Progenitor cell of endocrine pancreas (in vitro differentiated cells): Measurements from ENCODE around the gene ATPAF1. TPM values are rescaled to one million over a fixed set of nuclear protein-coding genes. Genes with fewer than 3 reads are reported as not detected.

Experiments used
- DNase-seq: peaks from one replicate; pipeline ENCODE4 v3.0.0; 2021; ENCODE audit warnings: low spot score; ENCODE audit not compliant: unreplicated experiment
- H3K27ac Mint-ChIP-seq: 2 replicates; pipeline ENCODE4 v1.8.0; 2021; ENCODE audit warnings: mild to moderate bottlenecking, moderate library complexity, mixed read lengths
- H3K27me3 Mint-ChIP-seq: 2 replicates; pipeline ENCODE4 v1.8.0; 2021; ENCODE audit warnings: mixed read lengths
- H3K36me3 Mint-ChIP-seq: 2 replicates; pipeline ENCODE4 v1.8.0; 2022; ENCODE audit warnings: mixed read lengths; ENCODE audit not compliant: insufficient read depth
- H3K4me1 Mint-ChIP-seq: 2 replicates; pipeline ENCODE4 v1.8.0; 2021; ENCODE audit warnings: low read depth, mixed read lengths
- H3K4me3 Mint-ChIP-seq: 2 replicates; pipeline ENCODE4 v1.8.0; 2021; ENCODE audit warnings: low read depth, mild to moderate bottlenecking, moderate library complexity, mixed read lengths
- H3K9me3 Mint-ChIP-seq: 2 replicates; pipeline ENCODE4 v1.8.0; 2021; ENCODE audit warnings: low read depth, mixed read lengths
- CTCF ChIP-seq: fragments of 200-600 bp; sonication (generic); IDR thresholded peaks from one replicate; pipeline ENCODE4 v1.5.0; 2021; ENCODE audit warnings: antibody characterized with exemption, mild to moderate bottlenecking; ENCODE audit not compliant: unreplicated experiment
- total RNA-seq: library from RNA; stranded (reverse); gene quantifications from 2 replicates; pipeline ENCODE4 v1.2.1, GENCODE V29; 2021

The ATPAF1 gene
- total RNA-seq, 1 donor from 2014 or later = 52.7 TPM

GRCh38 chr1:46594063-46594462 lies 74.1 kb downstream of the ATPAF1 start:
- H3K27ac Mint-ChIP-seq = no peak overlapping the region
- H3K4me3 Mint-ChIP-seq = no peak overlapping the region
- no peaks in the 10 kb centered on the region for H3K9me3 Mint-ChIP-seq

GRCh38 chr1:46592823-46593222 lies 75.3 kb downstream of the ATPAF1 start:
- H3K27ac Mint-ChIP-seq = no peak overlapping the region
- H3K9me3 Mint-ChIP-seq = no peaks in the 10 kb centered on the region
- H3K4me1 Mint-ChIP-seq = no peaks in the 10 kb centered on the region
- H3K4me3 Mint-ChIP-seq = no peak overlapping the region
- H3K27me3 Mint-ChIP-seq = no peaks in the 10 kb centered on the region
- H3K36me3 Mint-ChIP-seq = peaks cover 11% of the 10 kb centered on the region
- TF ChIP-seq CTCF = no peak
- DNase-seq = no peak

More at GRCh38 chr1:46594063-46594462, 74.1 kb downstream of the ATPAF1 start:
- H3K36me3 Mint-ChIP-seq = peaks cover 10% of the 10 kb centered on the region
- H3K27me3 Mint-ChIP-seq = no peaks in the 10 kb centered on the region
- TF ChIP-seq CTCF = no peak
- no peaks in the 10 kb centered on the region for H3K4me1 Mint-ChIP-seq
- DNase-seq = no peak

GRCh38 chr1:46589529-46589928 lies 78.6 kb downstream of the ATPAF1 start:
- no peak for TF ChIP-seq CTCF
- H3K9me3 Mint-ChIP-seq = no peaks in the 10 kb centered on the region
- H3K27me3 Mint-ChIP-seq = no peaks in the 10 kb centered on the region
- H3K4me3 Mint-ChIP-seq = no peak overlapping the region
- no peak overlapping the region for H3K27ac Mint-ChIP-seq
- no peaks in the 10 kb centered on the region for H3K4me1 Mint-ChIP-seq
- peaks cover 12% of the 10 kb centered on the region for H3K36me3 Mint-ChIP-seq
- DNase-seq = no peak

GRCh38 chr1:46587069-46587468 lies 81.1 kb downstream of the ATPAF1 start:
- no peaks in the 10 kb centered on the region for H3K9me3 Mint-ChIP-seq
- no peak overlapping the region for H3K27ac Mint-ChIP-seq
- H3K4me1 Mint-ChIP-seq = peaks cover 4% of the 10 kb centered on the region

GRCh38 chr1:46585312-46585938 lies 82.7 kb downstream of the ATPAF1 start:
- Mint-ChIP-seq H3K4me1 (peaks cover 4% of the 10 kb centered on the region), H3K27ac (no peak overlapping the region), H3K27me3 (no peaks in the 10 kb centered on the region), H3K36me3 (peaks cover 14% of the 10 kb centered on the region), H3K9me3 (no peaks in the 10 kb centered on the region), H3K4me3 (no peak overlapping the region)
- DNase-seq = no peak
- no peak for TF ChIP-seq CTCF

More at GRCh38 chr1:46587069-46587468, 81.1 kb downstream of the ATPAF1 start:
- no peaks in the 10 kb centered on the region for H3K27me3 Mint-ChIP-seq
- no peak overlapping the region for H3K4me3 Mint-ChIP-seq
- H3K36me3 Mint-ChIP-seq = peaks cover 9% of the 10 kb centered on the region
- TF ChIP-seq CTCF = no peak
- DNase-seq = no peak
